SK-N-DZ (cell line): ENCODE data around the gene AP3S2.

Experiments
- DNase-seq: peaks from one replicate; pipeline ENCODE4 v3.0.0-alpha.2; 2015; ENCODE audit warnings: low spot score

The AP3S2 gene

DNA sequence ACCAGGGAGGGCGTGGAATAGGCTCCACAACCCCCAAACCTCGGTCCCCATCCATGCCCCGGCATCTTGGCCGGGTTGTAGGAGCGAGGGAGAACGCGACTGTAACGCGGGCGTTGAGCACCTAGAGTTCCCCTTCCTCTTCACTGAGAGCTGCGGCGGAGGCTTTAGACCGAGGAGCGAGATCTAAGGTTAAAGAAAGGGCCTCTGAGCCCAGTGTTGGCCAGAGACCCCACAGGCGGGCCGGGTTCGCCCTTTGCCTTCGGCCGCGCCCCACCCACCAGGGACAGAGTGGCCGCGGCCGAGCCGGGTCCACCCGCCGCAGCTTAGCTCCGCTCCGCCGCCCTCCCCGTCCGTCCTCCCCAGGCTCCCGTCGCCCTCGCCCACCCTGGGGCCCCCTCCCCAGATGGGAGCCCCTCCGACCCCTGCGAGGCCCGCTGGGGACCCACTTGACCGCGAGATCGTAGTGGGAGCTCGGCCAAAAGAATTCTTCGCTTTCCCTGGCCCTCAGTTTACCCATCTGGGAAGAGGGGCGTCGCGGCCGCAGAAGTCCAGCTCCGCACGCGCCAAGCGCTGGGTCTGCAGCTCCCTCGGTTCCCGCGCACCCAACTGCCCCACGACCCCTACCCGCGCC lies 79.6 kb downstream of the AP3S2 start:
- DNase-seq, result no peak

DNA sequence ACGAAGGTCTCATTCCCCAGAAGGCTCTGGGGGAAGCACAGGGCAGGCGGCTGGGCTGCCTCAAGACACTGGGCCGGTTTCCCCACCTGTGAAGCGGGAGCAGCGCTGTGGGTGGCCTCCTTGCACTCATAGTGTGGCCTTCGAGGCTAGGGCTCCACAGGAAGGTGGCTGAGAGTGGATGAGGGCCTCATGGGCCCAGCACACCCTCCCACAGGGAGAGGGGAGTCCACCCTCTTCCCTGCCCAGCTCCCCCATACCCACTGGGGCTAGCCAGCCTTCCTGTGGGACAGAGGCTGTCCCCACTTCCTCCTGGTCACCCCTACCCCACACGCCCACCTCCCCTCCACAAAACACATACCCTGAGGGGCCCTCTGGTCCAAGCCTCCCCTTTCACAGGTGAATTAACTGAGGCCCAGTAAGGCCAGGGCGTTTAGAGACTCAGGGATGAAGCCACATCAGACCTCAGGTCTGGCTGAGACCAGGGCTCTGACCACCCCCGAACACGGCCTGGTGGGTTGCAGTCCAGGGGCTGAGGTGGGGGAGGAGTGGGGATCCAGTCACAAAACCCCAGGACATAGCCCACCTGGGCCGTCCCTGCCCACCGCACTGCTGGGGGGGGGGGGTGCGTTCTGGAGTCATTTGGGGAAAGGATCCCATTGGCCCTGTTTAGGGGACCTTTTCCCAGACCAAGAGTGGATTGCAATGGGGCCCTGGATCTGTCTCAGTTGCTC lies 80.2 kb downstream of the AP3S2 start:
- DNase-seq, result no peak

DNA sequence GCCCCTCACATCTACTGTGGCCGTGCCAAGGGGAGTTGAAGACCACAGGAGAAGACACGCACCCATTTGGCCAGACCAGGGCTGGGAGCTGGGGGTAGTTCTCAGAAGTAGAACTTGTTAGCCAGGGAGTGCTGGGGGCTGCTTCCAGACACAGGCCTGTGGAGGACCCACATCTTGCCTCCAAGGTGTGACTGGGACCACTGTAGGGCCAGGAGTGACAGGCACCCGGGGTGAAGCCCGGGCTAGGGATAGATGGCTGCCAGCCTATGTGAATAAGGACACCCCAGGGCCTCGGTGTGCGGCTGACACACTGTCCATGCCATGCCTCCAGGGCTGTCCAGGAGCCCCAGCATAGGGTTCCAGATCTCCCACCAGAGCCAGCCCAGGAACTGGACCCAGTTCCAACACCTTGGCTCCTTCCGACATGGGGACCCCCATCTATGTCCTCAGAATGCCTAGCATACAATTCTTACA lies 80.9 kb downstream of the AP3S2 start:
- DNase-seq, result no peak

DNA sequence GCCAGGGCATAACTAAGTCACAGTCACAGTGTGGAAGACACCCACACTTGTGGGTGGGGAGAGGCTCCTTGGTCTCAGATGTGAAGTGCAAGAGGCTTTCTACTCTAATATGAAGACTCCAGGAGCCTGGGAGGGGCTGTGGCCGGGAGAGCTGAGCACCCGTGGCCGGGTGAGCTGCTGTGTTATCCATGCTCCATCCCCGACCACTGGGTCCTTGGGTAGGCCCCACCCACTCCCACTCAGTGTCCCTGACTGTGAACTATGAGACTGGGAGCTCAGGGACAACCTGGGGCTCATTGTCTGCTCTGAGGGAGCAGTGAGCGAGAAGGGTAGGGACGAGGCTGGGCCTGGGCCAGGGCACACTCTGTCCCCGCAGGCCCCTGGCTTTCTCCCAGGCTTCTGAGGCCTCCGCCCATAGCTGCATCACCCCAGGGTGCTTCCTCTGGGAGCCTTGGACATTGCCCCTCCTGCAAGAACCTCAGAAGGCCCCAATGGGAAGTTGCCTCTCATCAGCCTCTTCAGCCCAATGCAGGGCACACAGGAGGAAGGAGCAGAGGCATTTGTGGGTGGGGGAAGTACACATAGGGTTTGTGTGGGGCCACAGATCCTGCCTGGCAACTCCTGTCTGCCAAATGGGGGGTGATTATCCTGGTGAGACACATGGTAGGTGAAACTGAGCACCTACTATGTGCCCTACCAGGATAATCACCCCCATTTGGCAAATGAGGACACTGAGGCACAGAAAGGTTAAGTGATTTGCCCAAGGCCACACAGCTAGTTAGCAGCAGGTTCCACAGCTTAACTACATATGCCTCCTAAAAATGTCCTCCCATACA lies 81.6 kb downstream of the AP3S2 start:
- DNase-seq, result no peak

DNA sequence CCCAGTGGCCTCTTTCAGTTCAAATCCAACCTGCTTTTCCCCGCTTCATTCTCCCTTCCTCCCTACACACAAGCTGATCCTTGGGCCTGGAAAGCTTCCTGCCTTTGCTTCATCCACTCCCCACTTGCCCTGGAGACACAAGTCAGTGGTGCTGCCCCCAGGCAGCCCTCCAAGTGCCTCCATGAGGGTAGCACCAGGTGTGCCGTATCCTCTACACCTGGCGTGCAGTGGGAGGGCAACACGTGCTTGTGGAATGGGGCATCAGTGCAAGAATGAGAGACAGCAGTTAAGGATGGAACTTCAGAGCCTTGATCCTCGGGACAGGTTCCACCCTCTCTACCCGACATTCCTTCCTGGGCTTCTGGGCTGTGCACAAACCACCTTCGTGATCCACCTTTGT lies 83.0 kb downstream of the AP3S2 start:
- no peak for DNase-seq

DNA sequence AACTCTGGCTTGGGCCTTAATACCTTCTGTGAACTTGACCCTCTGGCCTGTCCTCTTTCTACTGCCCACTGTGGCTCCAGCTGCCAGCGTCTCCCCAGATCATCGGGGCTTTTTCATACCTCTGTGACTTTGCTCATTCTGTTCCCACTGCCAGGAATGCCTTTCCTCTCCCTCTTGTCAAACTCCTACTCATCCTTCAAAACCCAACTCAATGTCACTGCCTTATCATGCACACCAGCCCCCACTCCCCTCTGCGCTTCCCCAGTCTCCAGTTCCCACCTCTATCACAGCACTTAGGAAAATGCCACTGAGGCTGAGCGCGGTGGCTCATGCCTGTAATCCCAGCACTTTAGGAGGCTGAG lies 84.0 kb downstream of the AP3S2 start:
- DNase-seq, result no peak

DNA sequence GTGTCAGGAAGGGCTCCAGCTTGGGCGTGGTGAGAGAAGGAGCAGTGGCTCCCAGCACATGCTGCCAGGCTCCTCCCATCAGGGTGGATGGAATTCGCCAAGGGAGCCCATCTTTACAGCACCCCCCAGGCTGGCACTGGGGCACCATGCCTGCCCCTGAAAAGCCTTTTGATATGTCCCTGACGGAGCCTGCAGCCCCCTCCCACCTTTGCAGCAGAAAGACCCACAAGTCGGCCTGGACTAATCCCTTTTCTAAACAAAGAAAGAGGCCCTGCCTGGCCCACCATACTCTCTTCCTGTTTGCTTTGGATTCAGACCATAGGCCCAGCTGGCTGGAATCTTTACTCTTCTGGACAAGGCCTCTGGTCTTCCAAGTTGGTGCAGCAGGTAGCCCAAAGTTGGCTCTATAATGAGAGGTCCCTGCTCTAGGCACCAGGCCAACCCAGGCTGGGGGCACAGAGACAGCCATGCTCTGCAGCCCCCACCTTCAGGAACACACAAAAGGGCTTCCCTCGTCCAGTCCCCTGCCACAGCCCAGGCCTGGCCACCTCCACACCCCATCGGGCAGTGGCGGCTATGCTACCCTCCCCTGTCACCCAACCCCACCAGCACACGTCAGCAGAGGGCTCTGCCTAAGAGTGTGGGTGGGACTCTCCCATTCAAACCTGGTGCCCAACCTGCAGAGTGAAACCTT lies 84.6 kb downstream of the AP3S2 start:
- no peak for DNase-seq

DNA sequence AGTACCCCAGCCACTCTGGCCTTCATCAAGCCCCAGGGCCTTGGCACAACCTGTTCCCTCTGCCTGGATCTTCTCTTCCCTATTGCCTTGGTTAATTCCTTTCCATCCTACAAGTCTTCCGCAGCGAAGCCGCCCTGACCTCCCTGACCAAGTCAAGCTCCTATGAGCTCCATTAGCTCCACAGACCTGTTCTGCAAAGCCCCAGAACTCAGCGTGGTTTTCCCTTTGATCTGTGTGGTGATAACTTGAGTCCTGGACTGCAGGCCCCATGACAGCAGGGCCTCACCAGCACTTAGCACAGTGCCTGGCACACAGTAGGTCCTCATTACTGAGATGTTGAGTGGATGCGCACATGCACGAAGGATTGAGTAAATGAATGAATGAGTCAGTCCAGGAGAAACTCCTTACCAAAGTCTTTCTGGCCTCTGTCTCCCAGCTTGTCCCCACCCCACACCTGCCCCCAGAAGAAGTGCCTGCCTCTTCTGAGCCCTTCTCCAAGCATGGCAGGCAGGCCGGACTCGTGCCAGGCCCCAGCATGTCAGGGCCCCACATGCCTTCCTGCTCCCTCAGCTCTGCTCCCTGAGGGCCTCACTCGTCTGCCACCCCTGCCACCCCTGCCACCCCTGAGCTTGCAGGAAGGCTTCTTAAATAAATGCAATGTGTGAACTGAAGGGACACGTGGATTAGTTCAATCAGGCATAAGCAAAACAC lies 85.5 kb downstream of the AP3S2 start:
- DNase-seq, result no peak

DNA sequence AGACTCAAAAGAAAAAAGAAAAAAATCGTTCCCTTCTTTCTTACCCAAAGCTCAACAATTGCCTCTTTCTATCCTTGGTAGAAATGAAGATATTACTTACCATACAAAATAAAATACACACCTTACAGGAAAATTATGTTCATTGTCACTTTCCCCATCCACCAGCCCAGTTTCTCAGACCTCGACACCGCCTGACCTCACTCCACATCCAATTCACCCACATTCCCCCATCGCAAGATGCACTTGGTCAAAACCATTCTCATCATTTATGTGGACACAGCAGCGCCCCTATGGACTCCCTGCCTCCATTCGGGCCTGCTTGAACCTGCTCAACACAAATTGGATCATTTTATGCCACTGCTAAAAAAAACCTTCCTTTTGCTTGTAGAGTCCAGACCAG lies 86.1 kb downstream of the AP3S2 start:
- DNase-seq, result no peak

DNA sequence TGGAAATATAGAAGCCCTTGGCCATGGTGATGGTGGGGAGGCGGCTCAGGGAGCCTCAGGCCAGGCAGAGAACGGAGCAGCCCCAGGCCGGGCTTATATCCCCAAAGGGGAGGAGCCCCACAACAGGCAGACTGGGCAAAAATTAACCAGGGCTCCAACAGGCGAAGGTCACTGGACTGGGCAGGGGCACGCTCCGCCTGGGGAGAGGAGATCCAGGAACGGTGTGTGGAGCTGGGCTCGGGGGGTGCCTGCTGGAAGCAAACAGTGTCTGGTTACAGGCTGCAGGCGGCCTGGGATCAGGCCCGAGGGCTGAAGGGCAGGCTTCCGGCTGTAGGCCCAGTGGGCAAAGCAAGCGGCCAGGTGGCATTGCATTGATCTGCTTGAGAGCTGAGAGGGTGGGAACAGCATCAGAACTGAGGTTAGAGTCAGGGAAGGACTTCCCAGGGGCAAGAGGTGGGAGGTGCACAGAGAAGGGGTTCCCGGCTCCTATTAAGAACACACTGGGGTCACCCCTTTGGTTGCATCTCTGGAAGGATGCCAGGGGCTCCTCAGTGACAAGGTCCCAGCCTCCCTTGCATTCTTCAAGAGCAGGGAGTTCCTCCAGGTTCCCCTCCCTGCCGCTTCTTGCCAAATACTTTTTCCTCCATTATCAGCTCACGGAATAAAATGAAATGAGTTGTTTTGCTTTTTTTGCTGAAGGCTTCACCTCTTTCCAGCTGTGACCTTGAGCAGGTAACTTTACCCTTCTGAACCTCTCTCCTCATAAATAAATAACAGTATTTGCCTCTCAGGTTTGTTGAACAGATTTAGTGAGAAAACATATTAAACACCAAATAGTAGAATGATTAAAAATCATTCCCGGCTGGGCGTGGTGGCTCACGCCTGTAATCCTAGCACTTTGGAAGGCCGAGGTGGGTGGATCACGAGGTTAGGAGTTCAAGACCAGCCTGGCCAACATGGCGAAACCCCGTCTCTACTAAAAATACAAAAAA lies 86.9 kb downstream of the AP3S2 start:
- no peak for DNase-seq

DNA sequence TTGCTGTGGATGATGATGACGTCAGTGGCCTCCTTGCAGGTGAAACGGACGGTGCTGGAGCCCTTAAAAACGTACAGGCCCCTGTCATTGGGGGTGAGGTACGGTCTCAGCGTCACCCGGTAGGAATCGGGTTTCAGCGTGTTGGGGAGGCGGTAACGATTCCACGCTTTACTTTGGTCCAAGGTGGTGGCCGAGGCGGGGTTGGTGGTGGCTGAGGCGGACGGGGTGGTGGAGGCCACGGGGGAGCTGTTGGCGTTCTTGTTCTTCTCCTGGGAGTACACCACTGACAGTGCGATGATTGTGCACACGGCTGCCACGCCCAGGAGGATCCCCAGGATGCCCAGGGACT lies 87.6 kb downstream of the AP3S2 start:
- DNase-seq, result no peak

DNA sequence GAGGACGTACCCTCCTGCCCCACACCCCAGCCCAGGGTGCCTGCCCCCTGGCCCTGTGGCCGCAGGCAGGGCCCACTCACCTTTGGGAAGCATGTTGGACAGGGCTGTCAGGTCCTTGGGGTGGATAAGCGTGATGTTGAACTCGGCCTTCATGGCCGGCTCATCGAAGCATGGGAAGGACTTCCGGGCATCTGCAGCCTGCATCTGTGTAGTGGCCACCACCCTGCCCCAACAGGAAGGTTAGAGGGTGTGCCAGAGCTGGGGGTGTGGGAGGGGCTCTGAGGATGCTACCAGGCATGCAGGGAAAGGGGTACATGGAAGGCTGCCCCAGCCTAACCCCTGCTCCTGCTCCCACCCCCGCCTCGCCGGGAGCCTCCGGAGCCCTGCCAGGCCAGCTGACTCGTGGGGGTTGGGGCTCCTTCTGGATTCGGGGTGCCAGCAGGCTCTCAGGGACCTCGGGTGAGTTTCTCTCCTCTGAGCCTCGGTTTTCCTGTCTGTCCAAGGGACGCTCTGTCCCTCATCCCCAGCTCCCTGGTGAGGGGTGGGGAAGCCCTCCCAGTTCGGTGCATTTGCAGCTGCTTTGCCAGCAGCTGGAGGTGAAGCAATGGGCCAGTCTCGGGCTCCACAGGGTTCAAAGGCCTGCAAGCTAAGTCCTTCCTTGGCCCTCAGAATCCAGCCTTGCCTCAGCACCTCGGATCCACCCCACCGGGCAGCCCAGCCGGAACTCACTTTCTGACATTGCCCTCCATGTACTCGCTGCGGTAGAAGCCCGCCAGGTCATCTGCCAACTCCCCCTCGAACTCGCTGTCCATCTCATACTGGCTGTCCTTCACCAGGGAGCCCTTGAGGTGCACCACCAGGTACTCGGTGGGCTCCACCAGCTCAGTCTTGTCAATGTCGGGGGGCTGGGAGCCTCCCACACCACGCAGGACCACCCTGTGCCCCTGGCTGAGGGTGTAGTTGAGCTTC lies 88.3 kb downstream of the AP3S2 start:
- DNase-seq, result no peak

DNA sequence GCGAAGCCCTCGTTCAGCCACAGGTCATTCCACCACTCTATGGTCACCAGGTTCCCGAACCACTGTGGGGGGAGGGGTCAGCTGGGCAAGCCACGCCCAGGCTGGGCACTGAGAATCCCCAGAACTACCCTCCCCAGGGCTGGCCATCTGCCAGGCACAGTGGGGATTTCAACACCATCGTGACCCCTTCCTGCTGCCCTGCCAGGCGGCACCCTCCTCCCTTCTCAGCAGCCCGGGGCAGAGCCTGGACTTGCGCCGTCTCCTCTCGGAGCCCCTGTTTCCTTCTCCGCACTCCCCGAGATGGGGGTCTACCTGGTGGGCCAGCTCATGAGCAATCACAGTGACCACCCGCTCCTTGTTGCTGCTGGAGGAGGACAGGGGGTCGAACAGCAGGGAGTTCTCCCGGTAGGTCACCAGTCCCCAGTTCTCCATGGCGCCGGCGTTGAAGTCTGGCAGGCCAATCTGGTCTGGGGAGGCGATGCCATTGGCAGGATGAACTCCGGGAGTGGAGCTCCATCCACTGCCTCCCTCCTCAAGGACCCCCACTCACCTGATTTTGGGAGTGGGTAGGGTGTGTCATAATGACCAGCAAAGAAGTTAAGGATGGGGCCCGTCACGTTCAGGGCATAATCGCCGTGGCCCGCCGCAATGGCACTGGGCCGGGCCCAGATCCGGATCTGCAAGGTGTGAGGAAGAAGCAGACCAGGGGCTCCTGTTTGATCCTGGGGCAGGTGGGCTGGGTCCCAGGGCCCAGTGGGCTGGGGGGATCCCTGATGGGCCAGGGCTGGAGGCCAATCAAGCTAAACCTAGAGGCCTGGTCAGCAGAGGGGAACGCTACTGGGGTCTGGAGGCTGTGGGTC lies 89.6 kb downstream of the AP3S2 start:
- DNase-seq, result no peak

DNA sequence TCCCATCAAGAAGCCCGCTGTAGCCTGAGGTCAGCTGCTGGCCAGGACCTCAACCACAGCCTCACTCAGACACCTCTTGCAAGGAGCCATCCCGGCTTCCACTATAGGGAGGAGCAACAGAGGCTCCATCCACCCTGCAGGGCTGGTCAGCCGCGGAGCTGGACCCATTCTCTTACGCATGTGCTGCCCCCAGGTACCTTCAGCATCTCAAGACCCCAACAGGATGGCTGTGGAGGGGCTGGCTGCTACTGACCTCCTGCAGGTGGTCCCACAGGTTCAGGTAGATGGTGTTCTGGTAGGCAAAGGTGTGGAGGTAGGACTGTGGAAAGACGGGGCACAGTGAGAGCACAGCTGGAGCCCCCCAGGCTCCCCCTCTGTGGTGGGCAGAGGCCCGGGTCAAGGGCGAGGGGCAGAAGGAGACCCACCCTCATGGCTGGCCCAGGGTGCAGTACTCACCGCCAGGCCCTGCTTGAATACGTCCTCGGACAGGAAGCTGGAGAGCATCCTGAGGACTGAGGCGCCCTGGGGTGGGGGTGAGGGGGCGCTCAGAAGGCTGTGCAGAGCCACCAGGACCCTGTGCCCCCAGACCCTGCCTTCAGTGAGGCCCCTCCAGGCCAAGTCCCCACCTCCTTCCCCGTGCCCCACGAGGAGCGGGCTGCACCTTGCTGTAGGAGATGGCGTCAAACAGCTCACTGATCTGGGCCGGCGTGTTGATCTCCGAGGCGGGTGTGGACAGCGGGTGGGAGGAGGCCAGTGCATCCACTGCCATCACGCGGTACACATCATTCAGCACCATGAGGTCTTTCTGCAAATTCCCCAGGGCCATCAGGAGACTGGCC lies 90.6 kb downstream of the AP3S2 start:
- DNase-seq, result no peak

DNA sequence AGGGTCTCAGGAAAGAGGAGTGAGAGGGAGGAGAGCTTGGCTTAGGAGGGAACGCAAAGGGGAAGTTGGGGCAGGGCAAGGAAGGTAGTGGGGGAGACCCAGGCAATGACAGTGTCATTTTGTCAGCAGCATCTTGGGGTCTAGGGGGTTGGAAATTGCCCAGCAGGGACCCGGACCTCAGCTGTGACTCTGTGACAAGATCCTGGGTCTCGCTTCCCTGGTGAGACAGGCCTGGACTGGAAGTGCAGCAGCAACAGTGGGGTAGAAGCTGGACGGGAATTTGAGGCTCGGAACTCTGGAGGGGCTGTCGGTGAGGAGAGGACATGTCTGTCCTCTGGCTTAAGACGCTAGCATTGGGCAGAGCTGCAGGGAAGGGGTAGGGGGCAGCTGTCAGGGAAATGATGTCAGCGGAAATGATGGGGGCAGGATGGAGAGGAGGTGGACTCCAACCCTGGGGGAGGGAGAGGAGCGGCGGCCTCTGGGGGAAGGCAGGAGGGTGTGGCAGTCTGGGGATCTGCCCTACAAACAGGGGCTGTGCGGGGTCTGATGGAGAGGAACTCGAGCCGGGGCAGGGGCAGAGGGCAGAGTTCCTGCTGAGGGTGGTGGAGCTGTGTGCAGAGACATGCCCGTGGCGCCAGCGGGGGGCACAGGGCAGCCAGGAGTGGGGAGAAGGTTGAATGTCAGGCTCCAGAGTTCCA lies 91.4 kb downstream of the AP3S2 start:
- DNase-seq, result no peak

DNA sequence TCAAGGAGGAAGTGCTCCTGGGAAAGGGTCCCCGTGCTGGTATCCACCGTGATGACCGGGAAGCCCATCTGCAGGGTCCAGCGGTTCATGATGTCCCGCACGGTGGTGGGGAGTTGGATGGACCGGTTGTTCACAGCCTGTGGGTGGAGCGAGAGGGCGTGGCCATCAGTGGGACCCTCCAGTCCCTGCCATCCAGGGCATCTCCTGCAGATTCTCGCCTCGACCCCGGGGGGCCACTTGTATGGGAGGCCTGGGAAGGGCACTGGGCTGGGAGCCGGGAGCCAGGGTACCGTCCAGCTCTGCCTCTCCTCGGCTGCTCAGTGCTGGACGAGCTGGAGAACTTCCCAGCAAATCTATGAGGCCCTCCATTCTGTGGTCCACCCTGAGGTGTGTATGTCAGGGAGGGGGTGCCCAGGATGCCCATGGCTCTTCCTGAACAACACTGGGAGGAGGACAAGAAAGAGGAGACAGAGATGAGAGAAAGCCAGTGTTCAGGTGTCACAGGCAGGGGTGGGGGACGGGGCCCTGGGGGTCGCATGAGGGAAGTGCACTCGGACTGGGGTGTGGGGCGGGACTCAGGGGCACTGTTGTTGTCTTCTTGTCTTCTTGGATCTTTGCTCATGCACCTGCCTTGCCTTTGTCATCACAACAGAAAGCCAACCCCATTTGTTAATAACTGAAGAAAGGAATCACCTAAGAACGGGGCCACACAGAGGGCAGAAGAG lies 92.2 kb downstream of the AP3S2 start:
- no peak for DNase-seq
